KMS-11 (cell line): ENCODE data around the gene CD93.

ENCODE experiments used
- H2AFZ ChIP-seq: fragments of 200-600 bp; sonication (generic); 2 replicates; pipeline ENCODE4 v1.6.1; 2016; ENCODE audit warnings: antibody characterized with exemption, mixed run types, low read depth
- H3K27ac ChIP-seq: fragments of 200-600 bp; sonication (generic); 2 replicates; pipeline ENCODE4 v1.6.1; 2016; ENCODE audit warnings: mild to moderate bottlenecking, mixed run types
- H3K27me3 ChIP-seq: fragments of 200-600 bp; sonication (generic); 2 replicates; pipeline ENCODE4 v1.6.1; 2017; ENCODE audit warnings: mild to moderate bottlenecking, low read depth, mixed run types, moderate library complexity; ENCODE audit not compliant: insufficient read depth
- H3K36me3 ChIP-seq: fragments of 200-600 bp; sonication (generic); 2 replicates; pipeline ENCODE4 v1.6.1; 2017; ENCODE audit warnings: mild to moderate bottlenecking, mixed run types; ENCODE audit not compliant: insufficient read depth
- H3K4me1 ChIP-seq: fragments of 200-600 bp; sonication (generic); 2 replicates; pipeline ENCODE4 v1.6.1; 2016; ENCODE audit warnings: mild to moderate bottlenecking, low read depth, mixed run types; ENCODE audit not compliant: poor library complexity, severe bottlenecking
- H3K4me2 ChIP-seq: fragments of 200-600 bp; sonication (generic); 2 replicates; pipeline ENCODE4 v1.7.0; 2016; ENCODE audit warnings: mild to moderate bottlenecking, mixed run types
- H3K4me3 ChIP-seq: fragments of 200-600 bp; sonication (generic); IDR thresholded peaks from 2 replicates; pipeline ENCODE4 v1.6.1; 2017; ENCODE audit warnings: low read depth, low read length, mixed read lengths; ENCODE audit not compliant: insufficient read depth
- H3K79me2 ChIP-seq: fragments of 200-600 bp; sonication (generic); 2 replicates; pipeline ENCODE4 v1.6.1; 2016; ENCODE audit warnings: low read depth, mixed run types; ENCODE audit not compliant: insufficient read depth
- H3K9ac ChIP-seq: fragments of 200-600 bp; sonication (generic); 2 replicates; pipeline ENCODE4 v1.6.1; 2016; ENCODE audit warnings: mild to moderate bottlenecking, mixed run types
- H4K20me1 ChIP-seq: fragments of 200-600 bp; sonication (generic); 2 replicates; pipeline ENCODE4 v1.6.1; 2016; ENCODE audit warnings: mild to moderate bottlenecking, mixed run types; ENCODE audit not compliant: insufficient read depth
- CTCF ChIP-seq: fragments of 200-600 bp; sonication (generic); conservative IDR thresholded peaks from 2 replicates; pipeline ENCODE4 v1.6.1; 2017; ENCODE audit warnings: low read depth, mild to moderate bottlenecking, antibody characterized with exemption, low read length, moderate library complexity, mixed read lengths

CD93 gene

GRCh38 chr20:23086056-23086566 lies at the start of gene CD93:
Gene CD93, minus strand, starts transcription at chr20:23086324. Its CDS starts 132 bp downstream, at chr20:23086192.
- H3K27ac ChIP-seq = no peak within 1 kb of the TSS
- no peaks in the 10 kb centered on the region for H3K79me2 ChIP-seq
- H3K4me1 ChIP-seq = no peaks in the 10 kb centered on the region
- H3K36me3 ChIP-seq = no peaks in the 10 kb centered on the region
- no peak within 1 kb of the TSS for H3K4me2 ChIP-seq
- H3K27me3 ChIP-seq = no peaks in the 10 kb centered on the region
- no peak within 1 kb of the TSS for H3K4me3 ChIP-seq
- H3K9ac ChIP-seq = no peak within 1 kb of the TSS
- TF ChIP-seq CTCF = no peak
- no peaks in the 10 kb centered on the region for H4K20me1 ChIP-seq
- no peak within 1 kb of the TSS for H2AFZ ChIP-seq

- Histone ChIP-seq H3K27me3 (no peaks in the 10 kb centered on the region), H3K27ac (no peak overlapping the region), H3K4me2 (no peak overlapping the region), H2AFZ (no peak overlapping the region), H3K4me1 (no peaks in the 10 kb centered on the region), H3K36me3 (no peaks in the 10 kb centered on the region), H3K4me3 (no peak overlapping the region), H3K9ac (no peak overlapping the region), H3K79me2 (no peaks in the 10 kb centered on the region), H4K20me1 (no peaks in the 10 kb centered on the region)
- no peak for TF ChIP-seq CTCF
These were observed 47.5 kb upstream of the CD93 start for GRCh38 chr20:23133560-23133998.

GRCh38 chr20:23132930-23133559 lies 46.9 kb upstream of the CD93 start:
- Histone ChIP-seq H3K27ac (no peak overlapping the region), H3K27me3 (no peaks in the 10 kb centered on the region), H3K79me2 (no peaks in the 10 kb centered on the region), H3K36me3 (no peaks in the 10 kb centered on the region), H3K9ac (no peak overlapping the region), H3K4me2 (no peak overlapping the region), H3K4me1 (no peaks in the 10 kb centered on the region), H4K20me1 (no peaks in the 10 kb centered on the region), H3K4me3 (no peak overlapping the region), H2AFZ (no peak overlapping the region)
- no peak for TF ChIP-seq CTCF

- Histone ChIP-seq H4K20me1 (no peaks in the 10 kb centered on the region), H3K9ac (no peak overlapping the region), H3K27ac (no peak overlapping the region), H3K4me3 (no peak overlapping the region), H2AFZ (no peak overlapping the region), H3K36me3 (no peaks in the 10 kb centered on the region), H3K4me1 (no peaks in the 10 kb centered on the region), H3K4me2 (no peak overlapping the region), H3K27me3 (no peaks in the 10 kb centered on the region), H3K79me2 (no peaks in the 10 kb centered on the region)
- no peak for TF ChIP-seq CTCF
These were observed 46.3 kb upstream of the CD93 start for GRCh38 chr20:23132293-23132929.
